PFSK-1 (cell line): Measurements from ENCODE around the gene FAR2.

Experiments
- FOXP2 ChIP-seq: optimal IDR thresholded peaks from 2 replicates; pipeline ENCODE3; 2011; ENCODE audit warnings: borderline replicate concordance, control low read depth, inconsistent platforms; ENCODE audit not compliant: insufficient read depth; ENCODE audit errors: extremely low read length, extremely low read depth
- POLR2AphosphoS5 ChIP-seq: IDR thresholded peaks from 2 replicates; pipeline ENCODE4 v1.6.1; 2012; ENCODE audit warnings: low read depth, mild to moderate bottlenecking, control low read depth, low read length, moderate library complexity
- REST ChIP-seq, 2 experiments: IDR thresholded peaks; 2 replicates each; pipeline versions ENCODE4 v1.6.1 to v1.8.0; 2011 to 2012; ENCODE audit warnings: low read depth in 2 of 2, low read length in 2 of 2, control low read depth in 1 of 2, inconsistent platforms in 1 of 2, mild to moderate bottlenecking in 1 of 2, moderate library complexity in 1 of 2; ENCODE audit not compliant: insufficient read depth in 1 of 2
- SIN3A ChIP-seq: IDR thresholded peaks from 2 replicates; pipeline ENCODE4 v1.6.1; 2012; ENCODE audit warnings: mild to moderate bottlenecking, low read length, moderate library complexity, borderline replicate concordance; ENCODE audit not compliant: insufficient read depth
- TAF1 ChIP-seq: IDR thresholded peaks from 2 replicates; pipeline ENCODE4 v1.6.1; 2012; ENCODE audit warnings: low read length, control low read depth, borderline replicate concordance; ENCODE audit not compliant: insufficient read depth

Gene FAR2

GRCh38 chr12:29278673-29279420 is 129.8 kb downstream of the FAR2 start:
- TF ChIP-seq TAF1 (no peak), SIN3A (no peak), REST (IDR thresholded peaks at IDR 0.05; ENCODE audit: insufficient read depth in 1 of 2, low read depth in 2 of 2, low read length in 2 of 2) (no peak), POLR2AphosphoS5 (no peak), FOXP2 (no peak)

- TF ChIP-seq POLR2AphosphoS5 (no peak), SIN3A (no peak), REST (IDR thresholded peaks at IDR 0.05; ENCODE audit: insufficient read depth in 1 of 2, low read depth in 2 of 2, low read length in 2 of 2) (no peak), TAF1 (no peak), FOXP2 (no peak)
Measured at GRCh38 chr12:29281371-29282005, 132.4 kb downstream of the FAR2 start.

- TF ChIP-seq FOXP2 (no peak), POLR2AphosphoS5 (no peak), SIN3A (no peak), TAF1 (no peak), REST (IDR thresholded peaks at IDR 0.05; ENCODE audit: insufficient read depth in 1 of 2, low read depth in 2 of 2, low read length in 2 of 2) (no peak)
Measured at GRCh38 chr12:29282031-29282816, 133.1 kb downstream of the FAR2 start.

- no peak for TF ChIP-seq REST (IDR thresholded peaks at IDR 0.05; ENCODE audit: insufficient read depth in 1 of 2, low read depth in 2 of 2, low read length in 2 of 2)
- TF ChIP-seq FOXP2, result no peak
- TF ChIP-seq POLR2AphosphoS5, result no peak
- no peak for TF ChIP-seq TAF1
- TF ChIP-seq SIN3A, result no peak
Measured at GRCh38 chr12:29283969-29284700, 135.1 kb downstream of the FAR2 start.
